Esophagus mucosa (tissue), 1 donor: Measurements from ENCODE around the gene ZNF286A. TPM values are rescaled to one million over a fixed set of nuclear protein-coding genes. Genes with fewer than 3 reads are reported as not detected.
"Not testable (repeated sequence)": the region's sequence is repeated elsewhere in the genome, so short reads cannot be mapped to it uniquely, and the experiment has no call there.

Experiments used
- ATAC-seq: fragments of 200-7000 bp; cut with Tn5 transposase; one replicate; pipeline ENCODE4 v1.9.1; 2020
- total RNA-seq: library from RNA; stranded (reverse); gene quantifications from one replicate; pipeline ENCODE4 v1.2.4, GENCODE V29; 2023
- donor health status: DM: yes; HTN: yes; CAD: no.

The ZNF286A gene
- total RNA-seq, 1 donor from 2014 or later, result 10.6 TPM

GRCh38 chr17:15699937-15700336 is 385 bp downstream of the ZNF286A start:
- peak; percentile 8 for ATAC-seq

GRCh38 chr17:15704239-15704638 is 4.7 kb downstream of the ZNF286A start:
- ATAC-seq, result not testable (repeated sequence)

- not testable (repeated sequence) for ATAC-seq
Observed at GRCh38 chr17:15704813-15705212, 5.3 kb downstream of the ZNF286A start.

- ATAC-seq, result not testable (repeated sequence)
Observed at GRCh38 chr17:15708879-15709278, 9.3 kb downstream of the ZNF286A start.

GRCh38 chr17:15716601-15717563 is 17.3 kb downstream of the ZNF286A start:
- not testable (repeated sequence) for ATAC-seq

GRCh38 chr17:15730535-15730934 is 31.0 kb downstream of the ZNF286A start:
- not testable (repeated sequence) for ATAC-seq

GRCh38 chr17:15731900-15732299 is 32.3 kb downstream of the ZNF286A start, which contains the start of gene TBC1D26:
TSS of gene TBC1D26 (plus strand) at chr17:15732283. CDS start at chr17:15735349, 3,066 bp downstream.
- ATAC-seq, result not testable (repeated sequence)

GRCh38 chr17:15733174-15733789 is 33.7 kb downstream of the ZNF286A start:
- not testable (repeated sequence) for ATAC-seq

GRCh38 chr17:15736578-15736977 is 37.0 kb downstream of the ZNF286A start:
- ATAC-seq, result not testable (repeated sequence)

- no peak for ATAC-seq
Observed at GRCh38 chr17:15738066-15738465, 38.5 kb downstream of the ZNF286A start.

GRCh38 chr17:15739259-15739658 is 39.7 kb downstream of the ZNF286A start:
- ATAC-seq, result not testable (repeated sequence)

GRCh38 chr17:15740041-15740440 is 40.5 kb downstream of the ZNF286A start:
- not testable (repeated sequence) for ATAC-seq

GRCh38 chr17:15740570-15741120 is 41.1 kb downstream of the ZNF286A start:
- no peak for ATAC-seq

GRCh38 chr17:15741624-15742023 is 42.1 kb downstream of the ZNF286A start:
- ATAC-seq, result no peak

- ATAC-seq, result no peak
Observed at GRCh38 chr17:15742051-15742795, 42.7 kb downstream of the ZNF286A start.

- ATAC-seq, result no peak
Observed at GRCh38 chr17:15742921-15743320, 43.4 kb downstream of the ZNF286A start.

- ATAC-seq, result no peak
Observed at GRCh38 chr17:15744074-15744676, 44.6 kb downstream of the ZNF286A start.

GRCh38 chr17:15744885-15745284 is 45.3 kb downstream of the ZNF286A start:
- no peak for ATAC-seq

- not testable (repeated sequence) for ATAC-seq
Observed at GRCh38 chr17:15749403-15749802, 49.9 kb downstream of the ZNF286A start.

GRCh38 chr17:15768865-15769533 is 69.4 kb downstream of the ZNF286A start:
- ATAC-seq, result peak; percentile 33
